NB4 (cell line): ENCODE results near the gene MAP2K6.

ENCODE experiments used
- DNase-seq: peaks from one replicate; pipeline ENCODE4 v3.0.0; 2010; ENCODE audit warnings: low read depth
- H3K4me3 ChIP-seq: one replicate; pipeline ENCODE4 v1.5.1; 2011; ENCODE audit warnings: mild to moderate bottlenecking, low read depth, low read length, moderate library complexity
- CTCF ChIP-seq: IDR thresholded peaks from one replicate; pipeline ENCODE4 v1.5.1; 2012; ENCODE audit warnings: low read depth, low read length
- MAX ChIP-seq: IDR thresholded peaks from 2 replicates; pipeline ENCODE4 v1.6.1; 2011; ENCODE audit warnings: low read depth, low read length
- MYC ChIP-seq: IDR thresholded peaks from 2 replicates; pipeline ENCODE4 v1.6.1; 2011; ENCODE audit warnings: low read depth, low read length
- POLR2A ChIP-seq: IDR thresholded peaks from 2 replicates; pipeline ENCODE4 v1.6.1; 2011; ENCODE audit warnings: mild to moderate bottlenecking; ENCODE audit not compliant: insufficient read length; ENCODE audit errors: extremely low read depth

Gene MAP2K6

GRCh38 chr17:69581061-69581961 is 166.8 kb downstream of the MAP2K6 start:
- DNase-seq, result no peak
- TF ChIP-seq CTCF (no peak), POLR2A (no peak)
- H3K4me3 ChIP-seq, result no peak overlapping the region

GRCh38 chr17:69588316-69588715 is 173.8 kb downstream of the MAP2K6 start:
- TF ChIP-seq MYC, result no peak
- DNase-seq, result no peak
- H3K4me3 ChIP-seq, result no peak overlapping the region

GRCh38 chr17:69588827-69589239 is 174.3 kb downstream of the MAP2K6 start:
- H3K4me3 ChIP-seq, result no peak overlapping the region
- TF ChIP-seq POLR2A, result no peak
- DNase-seq, result no peak

- DNase-seq, result no peak
- no peak for TF ChIP-seq POLR2A
- no peak for TF ChIP-seq CTCF
- no peak for TF ChIP-seq MAX
- no peak for TF ChIP-seq MYC
- H3K4me3 ChIP-seq, result no peak overlapping the region
Measured at GRCh38 chr17:69590671-69591070, 176.2 kb downstream of the MAP2K6 start.

- DNase-seq, result no peak
- no peak overlapping the region for H3K4me3 ChIP-seq
- no peak for TF ChIP-seq POLR2A
- TF ChIP-seq CTCF, result no peak
- no peak for TF ChIP-seq MAX
- TF ChIP-seq MYC, result no peak
Measured at GRCh38 chr17:69592692-69593350, 178.3 kb downstream of the MAP2K6 start.

GRCh38 chr17:69593351-69593715 is 178.8 kb downstream of the MAP2K6 start:
- H3K4me3 ChIP-seq, result no peak overlapping the region
- DNase-seq, result no peak
- TF ChIP-seq MAX, result no peak
- TF ChIP-seq CTCF, result no peak
- TF ChIP-seq POLR2A, result no peak
- TF ChIP-seq MYC, result no peak

GRCh38 chr17:69593716-69594115 is 179.2 kb downstream of the MAP2K6 start:
- TF ChIP-seq MAX, result no peak
- TF ChIP-seq CTCF, result no peak
- no peak for TF ChIP-seq POLR2A
- TF ChIP-seq MYC, result no peak
- H3K4me3 ChIP-seq, result no peak overlapping the region
- DNase-seq, result no peak
